ENCODE data around the gene GSTM1. TPM values are rescaled to one million over a fixed set of nuclear protein-coding genes. Genes with fewer than 3 reads are reported as not detected.
"Not testable (repeated sequence)": the region's sequence is repeated elsewhere in the genome, so short reads cannot be mapped to it uniquely, and the experiment has no call there.

The GSTM1 gene
- total RNA-seq, 1 experiment from 2014 or later = not detected

DNA sequence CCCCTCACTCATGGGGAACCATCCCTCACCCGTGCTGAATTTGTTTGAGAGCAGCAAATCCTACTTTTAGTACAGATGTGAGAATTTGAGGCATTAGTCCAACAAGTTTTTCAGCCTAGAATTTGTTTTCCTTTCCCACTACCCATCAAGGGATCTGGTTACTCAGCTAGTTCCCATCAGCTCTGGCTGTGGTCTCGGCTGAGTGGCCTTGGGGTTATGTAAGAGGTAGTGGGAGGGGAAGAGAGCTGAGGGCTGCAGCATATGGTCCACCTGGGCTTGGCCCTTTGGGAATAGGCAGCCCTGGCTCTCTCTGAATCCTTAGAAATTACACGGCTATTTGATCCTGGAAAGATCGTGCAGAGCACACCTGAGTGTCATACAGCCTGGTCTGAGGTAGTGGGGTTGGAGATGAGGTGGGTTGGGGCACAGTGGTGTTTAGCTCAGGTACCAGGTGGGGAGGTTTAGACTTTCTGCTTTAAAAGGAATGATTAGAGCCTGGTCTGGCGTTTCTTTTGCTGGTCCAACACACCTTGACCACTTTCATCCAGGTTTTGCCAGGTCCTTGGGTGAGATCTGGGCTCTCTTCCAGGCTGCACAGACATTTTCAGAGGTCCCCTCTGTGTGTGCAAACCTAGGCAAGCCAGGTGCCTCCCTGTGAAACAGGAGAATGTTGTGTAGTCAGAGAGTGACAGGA is 27.5 kb upstream of the GSTM1 start:
- DNase-seq (ENCODE audit: low spot score) = peak; percentile 46

DNA sequence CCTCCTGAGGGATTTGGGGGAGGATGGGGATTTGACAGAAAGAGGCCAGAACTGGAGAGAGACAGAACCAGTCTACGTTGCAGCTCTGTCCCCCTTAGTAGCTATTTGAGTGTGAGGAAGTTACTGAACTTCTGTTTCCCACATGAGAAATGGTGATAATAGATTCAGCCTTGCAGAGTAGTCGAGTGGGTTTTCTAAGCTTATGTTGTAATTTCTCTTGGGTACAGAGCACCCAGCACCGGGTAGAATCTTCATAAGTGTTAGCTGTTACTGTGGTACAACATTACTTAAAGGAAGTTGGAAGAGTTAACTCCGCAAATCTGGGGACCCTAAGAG is 27.0 kb upstream of the GSTM1 start:
- not testable (repeated sequence) for DNase-seq (ENCODE audit: low spot score)

- peak; percentile 1 for DNase-seq (ENCODE audit: low spot score)
Observed at GRCh38 chr1:109661391-109661790, 26.2 kb upstream of the GSTM1 start.

GRCh38 chr1:109664671-109665070 is 22.9 kb upstream of the GSTM1 start:
- peak; percentile 0 for DNase-seq (ENCODE audit: low spot score)

DNA sequence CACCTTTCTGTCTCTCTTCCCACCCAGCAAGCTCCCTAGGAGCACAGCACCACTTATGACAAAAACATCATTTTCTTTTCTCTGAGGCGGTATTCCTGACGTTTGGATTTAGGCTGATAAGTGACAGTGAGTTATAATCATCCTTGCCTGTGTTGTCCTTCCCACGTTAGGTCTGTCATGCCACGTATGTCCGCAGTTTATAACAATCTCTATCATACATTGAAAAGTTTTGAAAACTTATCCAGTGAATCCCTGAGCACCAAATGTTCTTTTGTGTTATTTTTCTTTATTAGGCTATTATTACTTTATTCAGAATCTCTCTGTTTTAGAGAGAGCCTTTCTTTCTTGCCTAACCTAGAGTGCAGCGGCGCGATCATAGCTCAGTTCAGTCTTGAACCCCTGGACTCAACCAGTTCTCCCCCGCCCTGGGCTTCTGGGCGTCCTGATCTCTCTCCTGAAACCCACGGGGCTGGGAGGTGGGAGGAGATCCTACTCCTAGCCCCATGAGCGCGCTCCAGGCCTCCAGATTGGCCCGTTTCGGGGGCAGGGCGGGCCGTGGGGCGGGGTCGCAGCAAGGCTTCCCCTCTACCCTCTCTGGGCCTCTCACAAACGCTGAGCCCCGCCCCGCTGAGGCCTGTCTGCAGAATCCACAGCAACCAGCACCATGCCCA is 20.0 kb upstream of the GSTM1 start, which contains the start of gene GSTM2:
GSTM2 (plus strand) TSS at position 606 of the 671 bp plus-strand sequence; CDS start at position 665, 59 bp downstream.
- peak; percentile 15 for DNase-seq (ENCODE audit: low spot score)

GRCh38 chr1:109668123-109668775 is 19.4 kb upstream of the GSTM1 start:
- DNase-seq (ENCODE audit: low spot score) = peak; percentile 1

- peak; percentile 1 for DNase-seq (ENCODE audit: low spot score)
Observed at GRCh38 chr1:109669246-109669948, 18.2 kb upstream of the GSTM1 start.

DNA sequence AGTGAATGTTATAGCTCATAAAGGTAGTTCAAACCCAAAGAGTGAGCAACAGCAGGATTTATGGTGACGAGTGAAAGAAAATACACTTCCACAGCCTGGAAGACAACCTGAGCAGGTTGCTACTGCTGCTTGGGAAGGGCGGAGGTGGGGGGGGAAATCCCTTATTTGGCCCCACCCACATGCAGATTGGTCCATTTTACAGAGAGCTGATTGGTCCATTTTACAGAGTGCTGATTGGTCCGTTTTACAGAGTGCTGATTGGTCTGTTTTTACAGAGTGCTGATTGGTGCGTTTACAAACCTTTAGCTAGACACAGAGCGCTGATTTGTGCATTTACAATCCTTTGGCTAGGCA is 17.7 kb upstream of the GSTM1 start:
- DNase-seq (ENCODE audit: low spot score) = peak; percentile 1

GRCh38 chr1:109671067-109671466 is 16.6 kb upstream of the GSTM1 start:
- peak; percentile 0 for DNase-seq (ENCODE audit: low spot score)

DNA sequence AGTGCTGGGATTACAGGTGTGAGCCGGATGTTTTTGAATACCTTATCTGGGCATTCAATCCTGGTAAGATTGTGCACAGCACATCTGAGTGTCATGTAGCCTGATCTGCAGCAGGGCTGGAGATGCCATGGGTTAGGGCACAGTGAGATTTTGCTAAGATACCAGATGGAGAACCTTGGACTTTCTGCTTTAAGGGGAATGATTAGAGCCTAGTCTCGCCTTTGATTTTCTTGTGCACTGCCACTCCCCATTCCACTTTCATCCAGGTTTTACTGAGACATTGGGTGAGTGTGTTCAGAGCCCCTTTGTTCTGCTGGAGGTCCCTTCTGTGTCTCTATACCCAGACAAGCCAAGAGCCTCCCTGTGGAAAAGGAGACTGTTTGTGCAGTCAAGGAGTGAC is 13.8 kb upstream of the GSTM1 start:
- peak; percentile 0 for DNase-seq (ENCODE audit: low spot score)

DNA sequence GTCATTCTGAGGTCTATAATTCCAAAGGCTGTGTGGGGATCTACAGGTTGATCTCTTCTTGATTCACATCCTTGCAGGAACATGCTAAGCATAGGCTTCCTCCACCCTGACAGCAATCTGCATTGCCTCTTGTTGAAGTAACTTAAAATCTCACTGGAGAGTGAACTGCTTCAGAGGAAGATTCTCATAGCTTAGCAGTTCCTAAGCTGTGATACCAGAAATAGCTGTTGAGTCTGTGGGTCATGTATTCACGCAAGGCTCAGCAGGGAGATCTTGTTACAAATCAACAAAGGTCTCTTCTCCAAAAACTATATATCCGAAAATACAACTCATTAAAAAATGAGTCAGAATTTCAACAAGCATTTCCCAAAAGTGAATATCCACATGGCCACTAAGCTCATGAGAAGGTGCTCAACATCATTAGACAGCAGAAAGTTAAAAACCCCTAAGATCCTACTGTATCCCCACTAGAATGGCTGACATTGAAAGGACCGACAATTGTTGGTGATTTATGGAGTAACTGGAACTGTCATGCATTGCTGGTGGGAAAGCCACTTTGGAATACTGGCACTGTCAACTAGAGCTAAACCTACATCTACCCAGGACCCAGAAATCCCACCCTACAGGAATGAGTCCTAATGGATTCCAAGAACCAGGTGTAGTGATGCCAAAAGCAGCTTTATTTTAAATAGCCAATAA is 10.8 kb upstream of the GSTM1 start:
- DNase-seq (ENCODE audit: low spot score) = peak; percentile 0

GRCh38 chr1:109677459-109677858 is 10.2 kb upstream of the GSTM1 start:
- peak; percentile 0 for DNase-seq (ENCODE audit: low spot score)

- DNase-seq (ENCODE audit: low spot score) = peak; percentile 0
Observed at GRCh38 chr1:109678637-109679036, 9.0 kb upstream of the GSTM1 start.

DNA sequence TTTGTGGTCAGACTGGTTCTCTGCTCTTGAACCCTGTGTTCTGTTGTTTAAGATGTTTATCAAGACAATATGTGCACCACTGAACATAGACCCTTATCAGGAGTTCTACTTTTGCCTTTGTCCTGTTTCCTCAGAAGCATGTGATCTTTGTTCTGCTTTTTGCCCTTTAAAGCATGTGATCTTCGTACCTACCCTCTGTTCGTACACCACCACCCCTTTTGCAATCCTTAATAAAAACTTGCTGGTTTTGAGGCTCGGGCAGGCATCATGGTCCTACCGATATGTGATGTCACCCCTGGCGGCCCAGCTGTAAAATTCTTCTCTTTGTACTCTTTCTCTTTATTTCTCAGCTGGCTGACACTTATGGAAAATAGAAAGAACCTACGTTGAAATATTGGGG is 2.8 kb upstream of the GSTM1 start:
- not testable (repeated sequence) for DNase-seq (ENCODE audit: low spot score)

GRCh38 chr1:109685399-109685798 is 2.2 kb upstream of the GSTM1 start:
- not testable (repeated sequence) for DNase-seq (ENCODE audit: low spot score)

- DNase-seq (ENCODE audit: low spot score) = not testable (repeated sequence)
Observed at GRCh38 chr1:109685890-109686289, 1.7 kb upstream of the GSTM1 start.

GRCh38 chr1:109687109-109687508 is 508 bp upstream of the GSTM1 start:
- not testable (repeated sequence) for DNase-seq (ENCODE audit: low spot score)

- no peak for DNase-seq (ENCODE audit: low spot score)
Observed at GRCh38 chr1:109689844-109690405, 2.3 kb downstream of the GSTM1 start.

- DNase-seq (ENCODE audit: low spot score) = no peak
Observed at GRCh38 chr1:109691759-109692158, 4.1 kb downstream of the GSTM1 start.

- DNase-seq (ENCODE audit: low spot score) = not testable (repeated sequence)
Observed at GRCh38 chr1:109694400-109694799, 6.8 kb downstream of the GSTM1 start.

- DNase-seq (ENCODE audit: low spot score) = not testable (repeated sequence)
Observed at GRCh38 chr1:109695138-109695537, 7.5 kb downstream of the GSTM1 start.

Measured in H4 (cell line).